ENCODE data around the gene TSPAN9. TPM values are rescaled to one million over a fixed set of nuclear protein-coding genes. Genes with fewer than 3 reads are reported as not detected.

Gene TSPAN9
- polyA plus RNA-seq, 4 donors: 90.1 to 101 (median 97.8) TPM

GRCh38 chr12:3303410-3304136 lies 226.4 kb downstream of the TSPAN9 start:
- DNase-seq (ENCODE audit: low read depth in 4 of 4, low spot score in 3 of 4): no peak

DNA sequence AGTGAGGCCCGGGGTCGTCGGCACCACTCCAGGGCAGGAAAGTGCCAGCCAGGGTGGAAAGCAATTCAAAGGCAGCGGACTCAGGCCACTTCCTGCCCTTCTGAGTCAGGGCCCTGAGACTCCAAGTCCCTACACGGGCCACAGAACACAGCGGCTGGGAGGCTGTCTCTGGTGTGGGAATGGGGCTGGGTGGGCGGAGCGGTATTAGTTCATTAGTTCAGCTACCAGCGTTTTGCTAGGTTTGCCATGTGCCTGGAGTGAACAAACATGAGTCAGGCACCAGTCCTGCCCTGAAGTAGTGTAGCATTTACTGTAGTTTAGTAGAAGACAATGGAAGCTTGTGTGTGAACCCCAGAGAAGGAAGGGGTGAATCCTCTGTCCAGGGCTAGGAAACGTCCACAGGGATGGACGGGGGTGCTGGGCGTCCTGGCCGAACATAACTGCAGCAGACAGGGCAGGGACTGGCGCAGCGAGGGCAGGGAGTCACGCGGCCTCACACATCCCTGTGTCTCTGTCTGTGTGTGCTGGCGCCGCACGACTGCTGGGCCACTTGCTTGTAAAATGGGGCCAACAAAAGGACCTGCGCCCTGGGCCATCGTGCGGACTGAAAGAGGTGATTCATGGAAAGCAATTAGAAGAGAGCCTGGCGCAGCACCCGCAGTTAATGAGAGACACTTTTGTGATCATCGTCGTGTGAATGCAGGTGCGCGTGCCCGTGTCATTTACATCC lies 227.4 kb downstream of the TSPAN9 start:
- no peak for DNase-seq (ENCODE audit: low read depth in 4 of 4, low spot score in 3 of 4)

- DNase-seq (ENCODE audit: low read depth in 4 of 4, low spot score in 3 of 4): no peak
These were observed 228.3 kb downstream of the TSPAN9 start for GRCh38 chr12:3305464-3305863.

DNA sequence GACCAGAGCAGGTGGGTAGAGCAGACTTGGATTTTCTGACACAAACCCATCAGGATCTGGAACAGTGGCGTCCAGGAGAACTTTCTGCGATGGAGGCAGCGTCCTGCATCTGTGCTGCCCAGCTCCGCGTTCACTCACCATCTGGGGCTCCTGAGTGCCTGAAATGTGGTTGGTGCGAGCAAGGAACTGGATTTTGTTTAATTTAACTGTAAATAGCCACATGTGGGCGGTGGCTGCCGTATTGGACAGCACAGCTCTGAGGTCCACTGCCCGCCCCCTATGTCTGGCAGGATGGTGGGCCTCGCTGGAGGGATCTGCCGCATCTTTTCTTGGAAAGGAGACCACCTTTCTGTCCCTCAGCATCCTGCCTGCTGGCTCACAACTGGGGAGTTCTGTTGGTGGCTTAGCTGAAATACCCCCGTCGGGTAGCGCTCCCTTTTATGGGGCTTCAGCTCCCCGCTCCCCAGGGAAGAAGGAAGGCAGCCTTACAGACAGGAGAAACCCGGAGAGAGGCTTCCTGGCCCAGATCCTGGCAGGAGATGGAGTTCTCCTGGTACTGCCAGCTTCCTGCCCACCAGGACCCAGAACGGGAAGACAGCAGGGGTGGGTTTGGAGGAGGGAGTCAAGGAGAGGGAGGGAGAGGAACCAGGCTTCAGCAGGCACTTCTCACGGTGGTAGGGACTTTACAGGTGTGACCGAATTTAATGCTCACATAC lies 228.9 kb downstream of the TSPAN9 start:
- no peak for DNase-seq (ENCODE audit: low read depth in 4 of 4, low spot score in 3 of 4)

DNA sequence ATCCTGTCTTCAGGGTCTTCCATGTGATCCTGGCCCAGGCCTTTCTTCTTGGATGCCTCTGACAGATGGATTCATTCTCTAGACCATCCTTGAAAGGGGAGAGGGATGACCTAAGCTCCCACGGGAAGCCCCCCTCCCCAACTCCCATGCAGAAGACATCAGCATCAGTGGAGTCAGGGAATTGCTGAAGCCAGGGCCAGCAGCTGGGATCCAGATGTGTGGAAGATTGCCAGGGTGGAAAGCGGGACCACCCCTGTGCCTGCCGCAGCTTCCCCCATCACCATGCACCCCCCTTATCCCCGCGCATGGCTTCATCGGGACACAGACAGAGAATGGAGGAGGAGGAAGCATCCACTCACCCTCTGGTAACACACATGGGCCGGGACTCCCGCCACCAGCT lies 230.2 kb downstream of the TSPAN9 start:
- no peak for DNase-seq (ENCODE audit: low read depth in 4 of 4, low spot score in 3 of 4)

GRCh38 chr12:3308063-3308462 lies 230.9 kb downstream of the TSPAN9 start:
- no peak for DNase-seq (ENCODE audit: low read depth in 4 of 4, low spot score in 3 of 4)

DNA sequence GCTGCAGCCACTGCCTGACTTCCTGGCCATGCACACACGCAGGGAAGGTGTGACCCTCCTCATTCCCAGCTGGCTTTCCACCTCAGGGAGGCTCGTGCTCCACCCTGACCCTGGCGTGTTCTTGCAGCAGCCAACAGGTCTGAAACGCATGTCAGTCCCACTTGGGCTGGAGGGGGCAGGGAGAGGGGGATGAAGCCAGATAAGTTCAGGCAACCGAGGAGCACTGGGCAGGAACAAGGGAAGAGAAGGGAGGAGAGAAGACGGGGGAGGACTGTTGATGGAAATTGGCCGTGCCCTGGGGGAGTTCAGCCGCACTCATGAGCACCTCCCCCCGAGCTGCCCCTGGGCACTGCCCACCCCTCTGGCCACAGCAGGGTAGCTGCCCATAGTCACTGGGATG lies 231.4 kb downstream of the TSPAN9 start:
- DNase-seq (ENCODE audit: low read depth in 4 of 4, low spot score in 3 of 4): no peak

- no peak for DNase-seq (ENCODE audit: low read depth in 4 of 4, low spot score in 3 of 4)
These were observed 232.6 kb downstream of the TSPAN9 start for GRCh38 chr12:3309805-3310204.

DNA sequence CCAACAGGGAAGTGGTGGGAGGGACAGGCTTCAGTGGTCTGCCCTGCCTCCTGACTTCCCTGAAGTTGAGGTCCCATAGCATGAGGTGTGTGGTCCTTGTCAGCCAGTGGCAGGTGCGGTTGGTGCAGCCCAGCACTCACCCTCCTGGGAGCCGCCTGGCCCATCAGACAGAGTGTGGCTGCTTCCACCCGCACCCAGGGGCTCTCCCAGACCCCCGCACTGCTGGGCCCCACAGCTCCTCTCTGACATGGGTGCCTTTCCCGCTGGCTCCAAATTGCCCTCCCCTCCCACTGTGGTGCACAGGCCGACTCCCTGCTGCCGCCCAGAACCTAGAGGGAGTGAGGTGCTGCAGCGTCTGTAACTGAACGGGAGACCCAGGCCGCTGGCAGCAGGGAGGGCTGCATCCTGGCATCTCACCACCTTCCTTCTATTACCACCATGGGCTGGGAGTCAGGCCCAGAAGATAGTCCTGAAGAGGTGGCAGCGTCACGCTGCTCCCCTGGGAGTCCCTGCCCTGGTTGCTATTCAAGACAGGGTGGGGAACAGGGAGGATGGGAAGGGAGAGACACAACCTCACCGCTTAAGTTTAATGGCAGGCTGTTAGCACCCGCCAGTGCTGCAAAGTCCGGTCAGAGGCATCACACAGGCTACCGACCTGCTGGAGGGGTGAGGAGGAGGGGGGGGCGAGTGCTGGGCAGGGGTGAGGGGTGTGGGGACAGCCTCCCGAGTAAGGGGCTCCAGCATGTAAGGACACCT lies 233.3 kb downstream of the TSPAN9 start:
- no peak for DNase-seq (ENCODE audit: low read depth in 4 of 4, low spot score in 3 of 4)

DNA sequence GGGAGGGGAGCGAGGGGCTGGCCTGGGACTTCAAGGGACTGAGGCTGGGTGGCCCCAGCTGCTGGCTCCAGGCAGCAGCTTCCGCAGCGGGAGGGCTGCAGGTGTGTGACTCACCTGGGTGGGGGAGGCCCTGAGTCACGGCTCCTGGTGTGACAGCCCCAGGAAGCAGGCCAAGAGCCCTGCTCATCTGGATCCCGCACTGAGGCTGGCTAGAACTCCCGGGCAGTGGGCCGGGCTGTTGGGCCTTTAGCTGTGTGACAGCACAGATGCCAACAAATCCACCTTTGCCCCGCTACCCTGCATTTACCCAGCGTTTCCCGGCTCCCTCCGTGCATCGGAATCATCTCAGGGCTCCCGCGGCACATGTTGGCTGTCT lies 233.8 kb downstream of the TSPAN9 start:
- no peak for DNase-seq (ENCODE audit: low read depth in 4 of 4, low spot score in 3 of 4)

- DNase-seq (ENCODE audit: low read depth in 4 of 4, low spot score in 3 of 4): no peak
These were observed 234.4 kb downstream of the TSPAN9 start for GRCh38 chr12:3311491-3312103.

GRCh38 chr12:3313066-3313465 lies 235.9 kb downstream of the TSPAN9 start:
- DNase-seq (ENCODE audit: low read depth in 4 of 4, low spot score in 3 of 4): no peak

DNA sequence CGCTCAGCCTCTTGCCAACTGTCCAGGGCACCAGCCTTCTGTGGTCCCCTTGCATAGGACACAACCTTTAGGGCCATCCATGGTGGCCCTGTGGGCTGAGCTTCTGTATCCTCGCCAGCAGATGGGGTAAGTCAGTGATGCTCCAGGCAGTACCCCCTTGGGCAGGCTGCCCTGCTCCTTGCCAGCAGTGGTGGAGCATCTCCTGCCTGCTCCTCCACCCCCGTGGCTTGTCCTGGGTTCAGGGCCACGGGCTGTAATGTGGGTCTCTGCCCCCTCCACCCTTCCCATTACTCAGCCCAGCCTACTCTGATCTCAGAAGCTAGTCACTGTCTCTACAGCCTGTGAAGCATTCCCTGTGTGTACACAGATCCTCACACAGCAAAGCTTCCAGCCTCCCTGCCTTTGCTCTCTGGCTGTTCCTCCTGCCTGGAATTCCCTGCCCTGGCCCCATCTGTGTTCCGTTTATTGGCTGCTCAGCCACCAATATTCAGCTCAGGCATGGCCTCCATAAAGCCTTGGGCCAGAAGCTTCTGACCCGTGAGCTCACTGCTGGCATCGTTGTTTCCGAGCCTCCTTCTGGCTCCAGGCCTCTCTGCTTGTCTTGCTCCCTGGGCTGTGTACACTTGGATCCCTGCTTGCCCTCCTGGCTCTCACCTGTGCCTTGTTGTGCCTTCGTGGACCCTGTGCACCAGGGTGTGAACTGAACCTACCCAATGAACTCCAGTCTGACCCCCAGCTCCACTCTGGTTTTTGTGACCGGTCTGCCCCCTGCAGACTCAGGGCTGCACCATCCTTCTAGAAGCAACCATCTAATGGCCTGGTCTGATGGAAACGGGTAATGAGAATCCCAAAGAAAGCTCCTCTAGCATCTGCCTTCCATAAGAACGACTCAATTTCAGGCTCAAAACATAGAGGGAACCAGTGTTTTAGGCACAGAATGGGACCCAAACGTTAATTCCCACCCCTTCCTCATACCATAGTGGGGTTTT lies 236.8 kb downstream of the TSPAN9 start:
- no peak for DNase-seq (ENCODE audit: low read depth in 4 of 4, low spot score in 3 of 4)

DNA sequence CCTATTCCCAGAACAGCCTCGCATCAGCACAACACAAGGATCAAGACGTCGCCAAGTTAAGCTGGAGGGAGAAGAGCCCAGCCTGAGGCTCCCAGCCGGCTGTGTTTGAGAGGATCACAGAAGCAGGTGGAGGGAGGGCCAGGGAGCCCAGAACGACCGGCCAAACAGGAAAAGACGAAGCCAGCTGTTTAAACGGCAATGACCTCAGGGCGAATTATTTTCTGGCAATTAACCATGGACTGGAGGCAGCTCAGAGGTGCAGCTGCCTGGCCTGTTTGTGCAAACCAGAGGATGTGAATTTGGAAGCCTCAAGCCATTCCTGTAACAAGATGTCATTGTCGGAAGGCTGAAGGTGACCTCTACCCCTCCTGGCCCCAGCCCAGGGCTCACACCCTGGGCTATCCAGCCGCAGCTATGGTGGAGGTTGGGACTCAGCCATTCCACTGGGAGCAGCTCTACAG lies 238.1 kb downstream of the TSPAN9 start:
- DNase-seq (ENCODE audit: low read depth in 4 of 4, low spot score in 3 of 4): no peak

- no peak for DNase-seq (ENCODE audit: low read depth in 4 of 4, low spot score in 3 of 4)
These were observed 239.7 kb downstream of the TSPAN9 start for GRCh38 chr12:3316776-3317480.

DNA sequence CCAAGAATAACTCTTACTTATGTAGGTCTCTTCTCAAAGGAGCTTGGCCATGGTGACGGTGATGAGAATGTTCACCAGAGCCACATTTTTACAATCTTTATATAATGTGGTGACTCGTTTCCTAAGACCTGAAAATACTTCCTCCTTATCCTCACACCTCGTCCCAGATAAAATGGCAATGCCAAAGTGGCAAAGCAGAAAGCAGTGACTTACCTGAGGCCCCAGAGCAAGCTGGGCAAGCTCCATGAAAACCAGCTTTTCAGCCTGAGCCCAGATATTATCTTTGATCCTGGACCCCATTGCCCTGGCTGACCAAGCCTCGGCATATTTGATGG lies 240.3 kb downstream of the TSPAN9 start:
- DNase-seq (ENCODE audit: low read depth in 4 of 4, low spot score in 3 of 4): no peak

GRCh38 chr12:3317841-3318501 lies 240.8 kb downstream of the TSPAN9 start:
- no peak for DNase-seq (ENCODE audit: low read depth in 4 of 4, low spot score in 3 of 4)

Data from right renal pelvis (tissue), 4 donors.